Keratinocyte (primary cell): ENCODE results near the gene ZFYVE28. TPM values are rescaled to one million over a fixed set of nuclear protein-coding genes. Genes with fewer than 3 reads are reported as not detected.

Source experiments
- DNase-seq: peaks from one replicate; pipeline ENCODE4 v3.0.0-alpha.2; 2011; ENCODE audit warnings: low read depth, missing footprints, low spot score
- FAIRE-seq: peaks from 2 replicates; lab custom pipeline; 2011; peaks lifted over from hg19 to GRCh38; lab: Jason Lieb, UNC
- H2AFZ ChIP-seq: 2 replicates; pipeline ENCODE4 v1.6.0; 2012; ENCODE audit warnings: low read length, control low read depth, inconsistent platforms; ENCODE audit not compliant: control insufficient read depth
- H3K27ac ChIP-seq: 2 replicates; pipeline ENCODE4 v1.5.1; 2011; ENCODE audit warnings: low read length; ENCODE audit not compliant: control insufficient read depth, insufficient read depth
- H3K27me3 ChIP-seq: 3 replicates; pipeline ENCODE4 v1.6.0; 2011; ENCODE audit warnings: low read length; ENCODE audit not compliant: control insufficient read depth, insufficient read depth; ENCODE audit errors: extremely low read depth
- H3K36me3 ChIP-seq, 2 experiments: 2 replicates in 1 of 2; 3 replicates in 1 of 2; pipeline ENCODE4 v1.5.1; 2011; ENCODE audit warnings: low read length in 2 of 2, mild to moderate bottlenecking in 1 of 2; ENCODE audit not compliant: control insufficient read depth in 2 of 2, insufficient read depth in 2 of 2; ENCODE audit errors: extremely low read depth in 1 of 2
- H3K4me1 ChIP-seq: 3 replicates; pipeline ENCODE4 v1.5.1; 2011; ENCODE audit warnings: low read length; ENCODE audit not compliant: control insufficient read depth, insufficient read depth; ENCODE audit errors: extremely low read depth
- H3K4me2 ChIP-seq: 3 replicates; pipeline ENCODE4 v1.6.0; 2011; ENCODE audit warnings: low read depth, low read length; ENCODE audit not compliant: control insufficient read depth, insufficient read depth; ENCODE audit errors: extremely low read depth
- H3K4me3 ChIP-seq, 3 experiments: fragments of 200-600 bp in 1 of 3; sonication (generic) in 1 of 3; 2 replicates in 2 of 3; 3 replicates in 1 of 3; pipeline ENCODE4 v1.5.1; 2011 to 2016; ENCODE audit warnings: low read length in 3 of 3, mild to moderate bottlenecking in 3 of 3, control low read depth in 2 of 3, inconsistent platforms in 1 of 3, low read depth in 1 of 3, mixed read lengths in 1 of 3, mixed run types in 1 of 3, moderate library complexity in 1 of 3; ENCODE audit not compliant: control insufficient read depth in 2 of 3, insufficient read depth in 2 of 3; ENCODE audit errors: extremely low read depth in 1 of 3
- H3K79me2 ChIP-seq: 2 replicates; pipeline ENCODE4 v1.6.0; 2012; ENCODE audit warnings: low read length; ENCODE audit not compliant: control insufficient read depth, insufficient read depth
- H3K9ac ChIP-seq: 3 replicates; pipeline ENCODE4 v1.6.0; 2011; ENCODE audit warnings: low read length; ENCODE audit not compliant: control insufficient read depth, insufficient read depth; ENCODE audit errors: extremely low read depth
- H3K9me1 ChIP-seq: 3 replicates; pipeline ENCODE4 v1.6.0; 2011; ENCODE audit warnings: low read length; ENCODE audit not compliant: control insufficient read depth, insufficient read depth; ENCODE audit errors: extremely low read depth
- H3K9me3 ChIP-seq: 2 replicates; pipeline ENCODE4 v1.5.1; 2012; ENCODE audit warnings: low read depth, low read length; ENCODE audit not compliant: control insufficient read depth
- H4K20me1 ChIP-seq: 3 replicates; pipeline ENCODE4 v1.6.0; 2011; ENCODE audit warnings: low read length; ENCODE audit not compliant: control insufficient read depth, insufficient read depth; ENCODE audit errors: extremely low read depth
- EZH2 ChIP-seq: IDR thresholded peaks from one replicate; pipeline ENCODE4 v1.6.1; 2012; ENCODE audit warnings: inconsistent platforms, mild to moderate bottlenecking, low read length, moderate library complexity
- dilution Hi-C: fragments of 300-500 bp; cut with MboI; formaldehyde crosslinking; loops from one replicate; pipeline ENCODE4 v1.7.0; 2020; ENCODE audit warnings: low sequenced_read_pairs; ENCODE audit not compliant: extremely low pct_ligation_motif_present
- polyA plus RNA-seq, 5 experiments: library from polyadenylated mRNA; depleted of rRNA in 3 of 5; stranded (reverse) in 3 of 5; stranded (forward) in 1 of 5; unstranded in 1 of 5; fragments of >200 nt; gene quantifications; 1 replicate in 1 of 5; 2 replicates in 3 of 5; 3 replicates in 1 of 5; pipeline versions ENCODE4 v1.2.1 to v1.2.3, GENCODE V29; 2011 to 2012; ENCODE audit warnings: missing spikeins in 2 of 5, low read depth in 1 of 5, low replicate concordance in 1 of 5
- TF ChIP-seq, protein P1 (sequence below), 3 experiments: IDR thresholded peaks in 1 of 3; conservative IDR thresholded peaks in 1 of 3; optimal IDR thresholded peaks in 1 of 3; 2 replicates in 2 of 3; 3 replicates in 1 of 3; pipeline versions ENCODE3 to v1.5.1; 2011; ENCODE audit warnings: low read length in 3 of 3, mild to moderate bottlenecking in 3 of 3, moderate library complexity in 2 of 3, control low read depth in 1 of 3, inconsistent platforms in 1 of 3; ENCODE audit not compliant: insufficient read depth in 2 of 3; ENCODE audit errors: extremely low read depth in 1 of 3

Gene ZFYVE28
- polyA plus RNA-seq, 1 donor (not counting 4 experiments of a cell fraction or from before 2014, with no cell fraction given) = 0.33 TPM

DNA sequence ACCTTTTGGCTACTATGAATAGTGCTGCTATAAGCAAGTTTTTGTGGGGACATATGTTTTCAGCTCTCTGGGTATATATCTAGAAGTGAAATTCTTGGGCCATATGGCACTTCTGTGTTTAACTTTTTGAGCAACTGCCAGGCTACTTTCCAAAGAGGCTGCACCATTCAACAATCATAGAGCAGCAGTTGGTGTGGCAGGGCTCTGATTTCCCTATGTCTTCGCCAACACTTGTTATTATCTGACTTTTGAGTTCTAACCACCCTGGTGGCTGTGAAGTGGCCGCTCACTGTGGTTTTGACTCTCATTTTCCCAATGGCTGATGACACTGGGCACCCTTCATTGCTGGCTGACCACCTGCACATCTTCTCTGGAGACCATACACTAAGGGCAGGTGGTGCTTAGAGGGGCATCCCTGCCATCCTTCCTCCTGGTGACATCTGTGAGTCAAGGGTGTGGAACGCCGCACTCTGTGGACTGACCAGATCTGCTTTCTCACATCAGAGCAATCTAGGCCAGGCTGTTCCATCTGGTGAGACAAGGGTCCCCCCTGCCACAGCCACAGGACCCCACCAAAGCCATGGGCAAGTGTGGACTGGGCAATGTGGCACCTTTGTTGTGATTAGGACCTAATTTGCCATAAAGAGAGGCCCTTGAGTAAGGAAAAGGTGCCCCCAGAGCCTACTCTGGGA lies 49.6 kb downstream of the ZFYVE28 start:
- Histone ChIP-seq H3K4me1 (no peaks in the 10 kb centered on the region), H3K9me1 (no peaks in the 10 kb centered on the region), H3K9me3 (peaks cover 2% of the 10 kb centered on the region), H2AFZ (no peak overlapping the region), H3K36me3 (no peaks in the 10 kb centered on the region), H3K27ac (no peak overlapping the region), H3K9ac (no peak overlapping the region), H3K4me2 (no peak overlapping the region), H3K27me3 (peaks cover 20% of the 10 kb centered on the region), H3K79me2 (no peaks in the 10 kb centered on the region), H3K4me3 (no peak overlapping the region), H4K20me1 (no peaks in the 10 kb centered on the region)
- dilution Hi-C loops = no loop called here
- TF ChIP-seq EZH2 = no peak
- TF ChIP-seq, protein P1, sequence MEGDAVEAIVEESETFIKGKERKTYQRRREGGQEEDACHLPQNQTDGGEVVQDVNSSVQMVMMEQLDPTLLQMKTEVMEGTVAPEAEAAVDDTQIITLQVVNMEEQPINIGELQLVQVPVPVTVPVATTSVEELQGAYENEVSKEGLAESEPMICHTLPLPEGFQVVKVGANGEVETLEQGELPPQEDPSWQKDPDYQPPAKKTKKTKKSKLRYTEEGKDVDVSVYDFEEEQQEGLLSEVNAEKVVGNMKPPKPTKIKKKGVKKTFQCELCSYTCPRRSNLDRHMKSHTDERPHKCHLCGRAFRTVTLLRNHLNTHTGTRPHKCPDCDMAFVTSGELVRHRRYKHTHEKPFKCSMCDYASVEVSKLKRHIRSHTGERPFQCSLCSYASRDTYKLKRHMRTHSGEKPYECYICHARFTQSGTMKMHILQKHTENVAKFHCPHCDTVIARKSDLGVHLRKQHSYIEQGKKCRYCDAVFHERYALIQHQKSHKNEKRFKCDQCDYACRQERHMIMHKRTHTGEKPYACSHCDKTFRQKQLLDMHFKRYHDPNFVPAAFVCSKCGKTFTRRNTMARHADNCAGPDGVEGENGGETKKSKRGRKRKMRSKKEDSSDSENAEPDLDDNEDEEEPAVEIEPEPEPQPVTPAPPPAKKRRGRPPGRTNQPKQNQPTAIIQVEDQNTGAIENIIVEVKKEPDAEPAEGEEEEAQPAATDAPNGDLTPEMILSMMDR (optimal IDR thresholded peaks at IDR 0.05 in 1 of 3, IDR thresholded peaks at IDR 0.05 in 1 of 3, conservative IDR thresholded peaks at IDR 0.05 in 1 of 3; ENCODE audit: extremely low read depth in 1 of 3, insufficient read depth in 2 of 3, low read length in 3 of 3) = no peak
- no peak for FAIRE-seq
- no peak for DNase-seq

DNA sequence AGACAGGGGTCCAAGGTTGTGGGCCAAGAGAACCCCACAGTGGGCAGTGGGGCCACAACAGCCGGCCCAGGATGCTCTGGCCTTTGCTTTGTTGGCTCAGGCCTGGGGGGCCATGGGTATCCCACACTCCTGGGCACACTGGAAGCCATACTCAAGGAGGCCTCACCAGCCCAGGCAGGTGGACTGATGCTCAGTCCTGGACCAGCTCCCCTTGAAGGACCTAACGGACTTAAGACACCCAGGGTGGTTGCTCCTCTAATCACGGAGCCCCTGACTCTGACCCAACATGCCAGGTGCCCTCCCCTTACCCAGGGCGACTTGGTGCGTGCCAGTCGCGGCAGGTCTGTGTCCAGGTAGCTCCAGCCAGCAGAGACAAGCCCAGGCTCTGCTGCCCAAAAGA lies 50.8 kb downstream of the ZFYVE28 start:
- no peaks in the 10 kb centered on the region for H3K9me1 ChIP-seq
- H3K27me3 ChIP-seq = peaks cover 23% of the 10 kb centered on the region
- FAIRE-seq = no peak
- no peaks in the 10 kb centered on the region for H3K79me2 ChIP-seq
- H3K36me3 ChIP-seq = no peaks in the 10 kb centered on the region
- DNase-seq = no peak
- no peak overlapping the region for H3K4me2 ChIP-seq
- dilution Hi-C loops = no loop called here
- H3K4me3 ChIP-seq = no peak overlapping the region
- peaks cover 2% of the 10 kb centered on the region for H3K9me3 ChIP-seq
- H3K27ac ChIP-seq = no peak overlapping the region
- H3K9ac ChIP-seq = no peak overlapping the region
- no peaks in the 10 kb centered on the region for H4K20me1 ChIP-seq
- TF ChIP-seq EZH2 = no peak
- TF ChIP-seq, protein P1 (optimal IDR thresholded peaks at IDR 0.05 in 1 of 3, IDR thresholded peaks at IDR 0.05 in 1 of 3, conservative IDR thresholded peaks at IDR 0.05 in 1 of 3; ENCODE audit: extremely low read depth in 1 of 3, insufficient read depth in 2 of 3, low read length in 3 of 3) = no peak
- no peaks in the 10 kb centered on the region for H3K4me1 ChIP-seq
- no peak overlapping the region for H2AFZ ChIP-seq
